Activated CD4-positive, alpha-beta T cell treated with anti-CD3 and anti-CD28 coated beads, Interleukin-2, Interleukin-6, amounts not matched to agents 100 ng/mL and 50 ng/mL, durations not matched to agents 16 hours and 8 hours (primary cell): Measurements from ENCODE around the gene CD1C.
"Not testable (repeated sequence)": the region's sequence is repeated elsewhere in the genome, so short reads cannot be mapped to it uniquely, and the experiment has no call there.

Experiments
- DNase-seq: peaks from one replicate; pipeline ENCODE4 v3.0.0-alpha.2; 2020

Gene CD1C

GRCh38 chr1:158289811-158290210 lies at the start of gene CD1C:
CD1C (plus strand) TSS chr1:158289923; CDS start chr1:158290065, 142 bp downstream.
- DNase-seq: no peak

GRCh38 chr1:158246650-158247049 lies 43.1 kb upstream of the CD1C start:
- DNase-seq: peak; percentile 3

GRCh38 chr1:158248118-158248517 lies 41.6 kb upstream of the CD1C start:
- peak; percentile 72 for DNase-seq

GRCh38 chr1:158248771-158249170 lies 41.0 kb upstream of the CD1C start:
- no peak for DNase-seq

- DNase-seq: no peak
Observed at GRCh38 chr1:158249646-158250045, 40.1 kb upstream of the CD1C start.

- DNase-seq: no peak
Observed at GRCh38 chr1:158251163-158251562, 38.6 kb upstream of the CD1C start.

GRCh38 chr1:158255656-158256055 lies 34.1 kb upstream of the CD1C start:
- no peak for DNase-seq

GRCh38 chr1:158256747-158257146 lies 33.0 kb upstream of the CD1C start:
- DNase-seq: not testable (repeated sequence)

- DNase-seq: no peak
Observed at GRCh38 chr1:158257888-158258287, 31.8 kb upstream of the CD1C start.

GRCh38 chr1:158259117-158259516 lies 30.6 kb upstream of the CD1C start:
- DNase-seq: no peak

GRCh38 chr1:158272681-158273080 lies 17.0 kb upstream of the CD1C start:
- DNase-seq: no peak

- DNase-seq: no peak
Observed at GRCh38 chr1:158274797-158275196, 14.9 kb upstream of the CD1C start.

- not testable (repeated sequence) for DNase-seq
Observed at GRCh38 chr1:158282421-158282820, 7.3 kb upstream of the CD1C start.

GRCh38 chr1:158283965-158284364 lies 5.8 kb upstream of the CD1C start:
- DNase-seq: peak; percentile 22

- DNase-seq: peak; percentile 47
Observed at GRCh38 chr1:158285756-158286241, 3.9 kb upstream of the CD1C start.

- peak; percentile 32 for DNase-seq
Observed at GRCh38 chr1:158286487-158286886, 3.2 kb upstream of the CD1C start.

- DNase-seq: peak; percentile 8
Observed at GRCh38 chr1:158286941-158287346, 2.8 kb upstream of the CD1C start.

GRCh38 chr1:158290321-158290844 lies 660 bp downstream of the CD1C start:
- no peak for DNase-seq

GRCh38 chr1:158295791-158296190 lies 6.1 kb downstream of the CD1C start:
- DNase-seq: no peak

- no peak for DNase-seq
Observed at GRCh38 chr1:158310623-158311022, 20.9 kb downstream of the CD1C start.

- DNase-seq: no peak
Observed at GRCh38 chr1:158311066-158311465, 21.3 kb downstream of the CD1C start.

- no peak for DNase-seq
Observed at GRCh38 chr1:158323866-158324265, 34.1 kb downstream of the CD1C start.

- no peak for DNase-seq
Observed at GRCh38 chr1:158324395-158324794, 34.7 kb downstream of the CD1C start.

- DNase-seq: no peak
Observed at GRCh38 chr1:158327481-158327880, 37.8 kb downstream of the CD1C start.

- DNase-seq: no peak
Observed at GRCh38 chr1:158328426-158328825, 38.7 kb downstream of the CD1C start.
